ENCODE measurements around the gene H19.

The H19 gene

GRCh38 chr11:1994121-1994520, 3.5 kb downstream of the H19 start:
- Histone ChIP-seq H3K27ac (ENCODE audit: low read depth, low read length, poor library complexity, severe bottlenecking) (no peak overlapping the region), H3K27me3 (ENCODE audit: insufficient read depth, low read length) (no peaks in the 10 kb centered on the region), H2AFZ (ENCODE audit: low read length) (no peak overlapping the region), H3K9me3 (ENCODE audit: low read length) (no peaks in the 10 kb centered on the region), H3K4me1 (ENCODE audit: insufficient read depth, low read length, severe bottlenecking) (no peaks in the 10 kb centered on the region), H3K4me3 (ENCODE audit: low read depth, low read length, poor library complexity, severe bottlenecking) (no peak overlapping the region), H3K36me3 (ENCODE audit: insufficient read depth, low read length) (no peaks in the 10 kb centered on the region), H4K20me1 (ENCODE audit: insufficient read depth, low read length) (no peaks in the 10 kb centered on the region), H3F3A (ENCODE audit: insufficient read depth, low read length) (no peaks in the 10 kb centered on the region), H3K79me2 (ENCODE audit: insufficient read depth, low read length) (no peaks in the 10 kb centered on the region), H3K4me2 (ENCODE audit: low read length) (no peak overlapping the region), H3K9ac (ENCODE audit: low read length) (no peak overlapping the region), H3K9me2 (ENCODE audit: low read depth, low read length) (no peaks in the 10 kb centered on the region)
- no peak for TF ChIP-seq EZH2 (IDR thresholded peaks at IDR 0.05; ENCODE audit: borderline replicate concordance, low read length)

- Histone ChIP-seq H3F3A (ENCODE audit: insufficient read depth, low read length) (no peaks in the 10 kb centered on the region), H3K9me2 (ENCODE audit: low read depth, low read length) (no peaks in the 10 kb centered on the region), H3K36me3 (ENCODE audit: insufficient read depth, low read length) (no peaks in the 10 kb centered on the region), H2AFZ (ENCODE audit: low read length) (no peak overlapping the region), H3K27me3 (ENCODE audit: insufficient read depth, low read length) (no peaks in the 10 kb centered on the region), H3K9ac (ENCODE audit: low read length) (no peak overlapping the region), H3K27ac (ENCODE audit: low read depth, low read length, poor library complexity, severe bottlenecking) (no peak overlapping the region), H3K4me1 (ENCODE audit: insufficient read depth, low read length, severe bottlenecking) (no peaks in the 10 kb centered on the region), H3K9me3 (ENCODE audit: low read length) (no peaks in the 10 kb centered on the region), H3K79me2 (ENCODE audit: insufficient read depth, low read length) (no peaks in the 10 kb centered on the region), H3K4me2 (ENCODE audit: low read length) (no peak overlapping the region), H3K4me3 (ENCODE audit: low read depth, low read length, poor library complexity, severe bottlenecking) (no peak overlapping the region), H4K20me1 (ENCODE audit: insufficient read depth, low read length) (no peaks in the 10 kb centered on the region)
- TF ChIP-seq EZH2 (IDR thresholded peaks at IDR 0.05; ENCODE audit: borderline replicate concordance, low read length) (no peak), CTCF (IDR thresholded peaks at IDR 0.05; ENCODE audit: low read length) (no peak)
Observed at GRCh38 chr11:1992111-1992510, 5.5 kb downstream of the H19 start.

GRCh38 chr11:1990872-1991578, 6.6 kb downstream of the H19 start:
- no peaks in the 10 kb centered on the region for H3K79me2 ChIP-seq (ENCODE audit: insufficient read depth, low read length)
- no peaks in the 10 kb centered on the region for H3F3A ChIP-seq (ENCODE audit: insufficient read depth, low read length)
- no peak overlapping the region for H3K4me3 ChIP-seq (ENCODE audit: low read depth, low read length, poor library complexity, severe bottlenecking)
- no peaks in the 10 kb centered on the region for H3K36me3 ChIP-seq (ENCODE audit: insufficient read depth, low read length)
- H3K4me1 ChIP-seq (ENCODE audit: insufficient read depth, low read length, severe bottlenecking): no peaks in the 10 kb centered on the region
- no peaks in the 10 kb centered on the region for H3K9me2 ChIP-seq (ENCODE audit: low read depth, low read length)
- H3K27me3 ChIP-seq (ENCODE audit: insufficient read depth, low read length): no peaks in the 10 kb centered on the region
- no peak overlapping the region for H2AFZ ChIP-seq (ENCODE audit: low read length)
- no peak overlapping the region for H3K27ac ChIP-seq (ENCODE audit: low read depth, low read length, poor library complexity, severe bottlenecking)
- no peaks in the 10 kb centered on the region for H4K20me1 ChIP-seq (ENCODE audit: insufficient read depth, low read length)
- no peaks in the 10 kb centered on the region for H3K9me3 ChIP-seq (ENCODE audit: low read length)
- no peak overlapping the region for H3K4me2 ChIP-seq (ENCODE audit: low read length)
- no peak overlapping the region for H3K9ac ChIP-seq (ENCODE audit: low read length)
- no peak for TF ChIP-seq EZH2 (IDR thresholded peaks at IDR 0.05; ENCODE audit: borderline replicate concordance, low read length)
- TF ChIP-seq CTCF (IDR thresholded peaks at IDR 0.05; ENCODE audit: low read length): no peak

GRCh38 chr11:1989953-1990352, 7.7 kb downstream of the H19 start:
- H3F3A ChIP-seq (ENCODE audit: insufficient read depth, low read length): no peaks in the 10 kb centered on the region
- no peak overlapping the region for H3K4me3 ChIP-seq (ENCODE audit: low read depth, low read length, poor library complexity, severe bottlenecking)
- H3K27me3 ChIP-seq (ENCODE audit: insufficient read depth, low read length): no peaks in the 10 kb centered on the region
- TF ChIP-seq EZH2 (IDR thresholded peaks at IDR 0.05; ENCODE audit: borderline replicate concordance, low read length) (no peak), CTCF (IDR thresholded peaks at IDR 0.05; ENCODE audit: low read length) (no peak)
- H3K9me3 ChIP-seq (ENCODE audit: low read length): no peaks in the 10 kb centered on the region
- no peaks in the 10 kb centered on the region for H4K20me1 ChIP-seq (ENCODE audit: insufficient read depth, low read length)
- H3K9me2 ChIP-seq (ENCODE audit: low read depth, low read length): no peaks in the 10 kb centered on the region
- H3K36me3 ChIP-seq (ENCODE audit: insufficient read depth, low read length): no peaks in the 10 kb centered on the region
- H3K4me2 ChIP-seq (ENCODE audit: low read length): no peak overlapping the region
- no peak overlapping the region for H3K27ac ChIP-seq (ENCODE audit: low read depth, low read length, poor library complexity, severe bottlenecking)
- no peak overlapping the region for H2AFZ ChIP-seq (ENCODE audit: low read length)
- H3K4me1 ChIP-seq (ENCODE audit: insufficient read depth, low read length, severe bottlenecking): no peaks in the 10 kb centered on the region
- H3K9ac ChIP-seq (ENCODE audit: low read length): no peak overlapping the region
- H3K79me2 ChIP-seq (ENCODE audit: insufficient read depth, low read length): no peaks in the 10 kb centered on the region

Measured in OCI-LY1 (cell line).